Measurements from ENCODE around the gene TRAPPC6A. TPM values are rescaled to one million over a fixed set of nuclear protein-coding genes. Genes with fewer than 3 reads are reported as not detected.

Gene TRAPPC6A
- total RNA-seq, 1 experiment from 2014 or later, result 26.9 TPM

GRCh38 chr19:45186509-45187334 is 8.7 kb upstream of the TRAPPC6A start:
- Histone ChIP-seq H3K4me2 (ENCODE audit: low read length) (peak overlapping the region; percentile 29), H3K4me3 (replicated peaks in 1 of 2; ENCODE audit: low read depth in 1 of 2, low read length in 2 of 2) (no peak overlapping the region), H3K9ac (ENCODE audit: low read length) (no peak overlapping the region), H3K36me3 (ENCODE audit: control insufficient read depth in 1 of 2, insufficient read depth in 2 of 2, low read length in 2 of 2) (no peaks in the 10 kb centered on the region), H4K20me1 (ENCODE audit: insufficient read depth) (no peaks in the 10 kb centered on the region), H3K27me3 (ENCODE audit: insufficient read depth, low read length) (no peaks in the 10 kb centered on the region), H3K9me2 (ENCODE audit: insufficient read depth) (no peaks in the 10 kb centered on the region), H3K9me3 (ENCODE audit: control insufficient read depth in 1 of 2, insufficient read depth in 1 of 2, low read depth in 1 of 2, low read length in 2 of 2) (no peaks in the 10 kb centered on the region), H2AFZ (ENCODE audit: low read depth, low read length, poor library complexity, severe bottlenecking) (no peak overlapping the region), H3K27ac (ENCODE audit: low read depth, low read length) (no peak overlapping the region), H3K79me2 (ENCODE audit: insufficient read depth, low read length) (no peaks in the 10 kb centered on the region; the same call in 1 of the 2 replicates), H3K4me1 (ENCODE audit: control insufficient read depth in 1 of 2, insufficient read depth in 2 of 2, low read length in 2 of 2) (peaks cover 5 to 9% of the 10 kb centered on the region in 2 experiments; a peak in 3 of 4 replicates)
- DNase-seq (ENCODE audit: low read depth, low spot score), result no peak
- intact Hi-C loops (cut with micrococcal nuclease), result loop anchor here (10.0 kb wide), 1 partner anchor 58 kb away; the partner anchor contains the start of gene EXOC3L2
- RAD21 ChIA-PET (ENCODE audit: low non-redundant PET in 1 of 2, low total read pairs in 2 of 2, uncharacterized antibody in 2 of 2, unreplicated experiment in 2 of 2), result interaction anchor here in 1 of 2 experiments (0.8 kb wide), 1 partner anchor 152 kb away, joined by 3 read pairs; no protein-coding TSS in a partner anchor
- no peak for ATAC-seq
- CTCF ChIA-PET, result interaction anchor here (0.6 to 2.3 kb wide), 2 partner anchors 8 to 13 kb away, joined by 3 to 11 read pairs; partner anchors contain the start of genes BLOC1S3 and TRAPPC6A
- no TSS peak for BruUV-seq (replicated peaks)
- TF ChIP-seq JUND (IDR thresholded peaks at IDR 0.05) (no peak), SIN3A (IDR thresholded peaks at IDR 0.05; ENCODE audit: low read depth) (no peak), RAD21 (IDR thresholded peaks at IDR 0.05; ENCODE audit: low read depth) (no peak), POLR2A (IDR thresholded peaks at IDR 0.05; ENCODE audit: borderline replicate concordance, extremely low read depth, insufficient read depth, insufficient read length) (no peak), TCF7L2 (IDR thresholded peaks at IDR 0.05; ENCODE audit: borderline replicate concordance, extremely low read depth, insufficient read depth, insufficient read length) (no peak), SP1 (IDR thresholded peaks at IDR 0.05; ENCODE audit: low read depth) (no peak), EZH2phosphoT487 (IDR thresholded peaks at IDR 0.05; ENCODE audit: borderline replicate concordance) (no peak), POLR2AphosphoS5 (IDR thresholded peaks at IDR 0.05; ENCODE audit: low read depth, low read length) (no peak), CBX3 (IDR thresholded peaks at IDR 0.05; ENCODE audit: low read depth) (no peak), YY1 (IDR thresholded peaks at IDR 0.05; ENCODE audit: extremely low read depth, insufficient replicate concordance, low read depth, low read length) (no peak)
- TF ChIP-seq, protein P1, sequence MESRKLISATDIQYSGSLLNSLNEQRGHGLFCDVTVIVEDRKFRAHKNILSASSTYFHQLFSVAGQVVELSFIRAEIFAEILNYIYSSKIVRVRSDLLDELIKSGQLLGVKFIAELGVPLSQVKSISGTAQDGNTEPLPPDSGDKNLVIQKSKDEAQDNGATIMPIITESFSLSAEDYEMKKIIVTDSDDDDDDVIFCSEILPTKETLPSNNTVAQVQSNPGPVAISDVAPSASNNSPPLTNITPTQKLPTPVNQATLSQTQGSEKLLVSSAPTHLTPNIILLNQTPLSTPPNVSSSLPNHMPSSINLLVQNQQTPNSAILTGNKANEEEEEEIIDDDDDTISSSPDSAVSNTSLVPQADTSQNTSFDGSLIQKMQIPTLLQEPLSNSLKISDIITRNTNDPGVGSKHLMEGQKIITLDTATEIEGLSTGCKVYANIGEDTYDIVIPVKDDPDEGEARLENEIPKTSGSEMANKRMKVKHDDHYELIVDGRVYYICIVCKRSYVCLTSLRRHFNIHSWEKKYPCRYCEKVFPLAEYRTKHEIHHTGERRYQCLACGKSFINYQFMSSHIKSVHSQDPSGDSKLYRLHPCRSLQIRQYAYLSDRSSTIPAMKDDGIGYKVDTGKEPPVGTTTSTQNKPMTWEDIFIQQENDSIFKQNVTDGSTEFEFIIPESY (IDR thresholded peaks at IDR 0.05; ENCODE audit: extremely low read depth, insufficient replicate concordance, low read length), result no peak
- POLR2A ChIA-PET, result no interaction called here
